K562 (cell line): ENCODE results near the gene HINT3. TPM values are rescaled to one million over a fixed set of nuclear protein-coding genes. Genes with fewer than 3 reads are reported as not detected.

Source experiments
- ATAC-seq: fragments of 200-7000 bp; cut with Tn5 transposase; 3 replicates; pipeline ENCODE4 v1.9.1; 2020; ENCODE audit warnings: moderate library complexity
- BruUV-seq: library from RNA; stranded (reverse); fragments of 400-500 nt; replicated peaks from 2 replicates; lab custom pipeline; 2021; lab: Mats Ljungman, UMichigan
- CTCF ChIA-PET: fragments of 300-600 bp; formaldehyde crosslinking; extraction: SDS; loops from one replicate; lab custom pipeline; 2021; ENCODE audit warnings: low intra/inter-chr PET ratio; lab: Yijun Ruan, JAX
- POLR2A ChIA-PET: fragments of 300-600, 350-650 bp; sonication (Branson Sonifier 250); formaldehyde crosslinking; extraction: SDS; loops from one replicate; lab custom pipeline; 2021; ENCODE audit warnings: antibody characterized with exemption, inconsistent platforms; lab: Yijun Ruan, JAX
- DNase-seq, 4 experiments: peaks; one replicate each; pipeline versions ENCODE4 v3.0.0 to v3.0.0-alpha.2; 2011 to 2018; ENCODE audit warnings: low spot score in 3 of 4, mixed read lengths in 3 of 4; ENCODE audit errors: extremely low read depth in 1 of 4
- FAIRE-seq: peaks from 2 replicates; lab custom pipeline; 2011; peaks lifted over from hg19 to GRCh38; lab: Jason Lieb, UNC
- H2AFZ ChIP-seq: 2 replicates; pipeline ENCODE4 v1.6.0; 2011; ENCODE audit warnings: low read depth, low read length, control low read depth, inconsistent platforms
- H3K27ac ChIP-seq: fragments of 200-600 bp; 3 replicates; pipeline ENCODE4 v1.8.0; 2011; ENCODE audit warnings: low read depth, mild to moderate bottlenecking, control low read depth, inconsistent platforms, low read length, moderate library complexity, mixed read lengths; ENCODE audit errors: extremely low read depth
- H3K27me3 ChIP-seq, 2 experiments: fragments of 300-600 bp in 1 of 2; 2 replicates in 1 of 2; 3 replicates in 1 of 2; pipeline versions ENCODE4 v1.6.0 to v1.8.0; 2011; ENCODE audit warnings: inconsistent platforms in 2 of 2, low read length in 2 of 2, mild to moderate bottlenecking in 1 of 2, mixed read lengths in 1 of 2, moderate library complexity in 1 of 2; ENCODE audit not compliant: control insufficient read depth in 2 of 2, insufficient read depth in 2 of 2
- H3K36me3 ChIP-seq: fragments of 300-600 bp; 3 replicates; pipeline ENCODE4 v1.8.0; 2011; ENCODE audit warnings: mild to moderate bottlenecking, low read length, inconsistent platforms; ENCODE audit not compliant: control insufficient read depth, insufficient read depth
- H3K4me1 ChIP-seq, 2 experiments: fragments of 200-600 bp in 1 of 2; replicated peaks in 1 of 2; 2 replicates in 1 of 2; 3 replicates in 1 of 2; pipeline versions ENCODE4 v1.5.1 to v1.8.0; 2011; ENCODE audit warnings: inconsistent platforms in 2 of 2, low read length in 2 of 2, mild to moderate bottlenecking in 1 of 2, mixed read lengths in 1 of 2, moderate library complexity in 1 of 2; ENCODE audit not compliant: control insufficient read depth in 2 of 2, insufficient read depth in 2 of 2
- H3K4me2 ChIP-seq: 2 replicates; pipeline ENCODE4 v1.6.1; 2011; ENCODE audit warnings: low read length, control low read depth, inconsistent platforms, mixed read lengths; ENCODE audit not compliant: insufficient read depth
- H3K4me3 ChIP-seq: fragments of 200-600 bp; sonication (generic), shearing (Covaris generic); 2 replicates; pipeline ENCODE4 v1.5.1; 2016; ENCODE audit warnings: control low read depth, inconsistent platforms
- H3K79me2 ChIP-seq: fragments of 200-600 bp; 3 replicates; pipeline ENCODE4 v1.8.0; 2011; ENCODE audit warnings: low read length, inconsistent platforms; ENCODE audit not compliant: control insufficient read depth, insufficient read depth
- H3K9ac ChIP-seq, 2 experiments: 2 replicates each; pipeline versions ENCODE4 v1.6.0 to v1.6.1; 2011; ENCODE audit warnings: low read depth in 2 of 2, low read length in 2 of 2, control low read depth in 1 of 2, inconsistent platforms in 1 of 2, mild to moderate bottlenecking in 1 of 2, mixed read lengths in 1 of 2; ENCODE audit not compliant: insufficient read depth in 1 of 2
- H3K9me1 ChIP-seq: one replicate; pipeline ENCODE4 v1.6.0; 2011; ENCODE audit warnings: inconsistent platforms, mild to moderate bottlenecking, low read length, moderate library complexity; ENCODE audit not compliant: control insufficient read depth, insufficient read depth
- H3K9me3 ChIP-seq: replicated peaks from 2 replicates; pipeline ENCODE4 v1.5.1; 2011; ENCODE audit warnings: low read depth, low read length, inconsistent platforms; ENCODE audit not compliant: control insufficient read depth, insufficient read depth
- H4K20me1 ChIP-seq: replicated peaks from 2 replicates; pipeline ENCODE4 v1.6.1; 2011; ENCODE audit warnings: low read length, inconsistent platforms, mixed read lengths; ENCODE audit not compliant: control insufficient read depth, insufficient read depth
- BHLHE40 ChIP-seq: IDR thresholded peaks from 2 replicates; pipeline ENCODE4 v1.6.1; 2011; ENCODE audit warnings: low read length, improper control_type of control experiment
- BRF1 ChIP-seq: IDR thresholded peaks from 3 replicates; pipeline ENCODE4 v1.6.1; 2011; ENCODE audit warnings: borderline replicate concordance, mild to moderate bottlenecking; ENCODE audit not compliant: insufficient read length; ENCODE audit errors: extremely low read depth
- CBX3 ChIP-seq, 2 experiments: IDR thresholded peaks; 1 replicate in 1 of 2; 2 replicates in 1 of 2; pipeline ENCODE4 v1.6.1; 2012; ENCODE audit warnings: inconsistent platforms in 2 of 2, low read length in 2 of 2, borderline replicate concordance in 1 of 2, control low read depth in 1 of 2
- CBX5 ChIP-seq: IDR thresholded peaks from 2 replicates; pipeline ENCODE4 v1.6.1; 2014; ENCODE audit warnings: low read depth, borderline replicate concordance
- CHCHD3 ChIP-seq: fragments of 250-450 bp; sonication (Bioruptor Pico); IDR thresholded peaks from 2 replicates; pipeline ENCODE4 v2.1.2; 2022; ENCODE audit warnings: mild to moderate bottlenecking
- ELF1 ChIP-seq: fragments of 200-800 bp; sonication (Bioruptor generic); IDR thresholded peaks from 2 replicates; pipeline ENCODE4 v1.6.1; 2016; ENCODE audit warnings: missing genetic modification characterization, missing compliant biosample characterization
- JUND ChIP-seq, 2 experiments: IDR thresholded peaks; 2 replicates in 1 of 2; 3 replicates in 1 of 2; pipeline ENCODE4 v1.6.1; 2011; ENCODE audit warnings: borderline replicate concordance in 2 of 2, low read depth in 2 of 2, low read length in 2 of 2, improper control_type of control experiment in 1 of 2, missing biosample characterization in 1 of 2, missing genetic modification characterization in 1 of 2, missing genetic modification reagents in 1 of 2
- MTA2 ChIP-seq: fragments of 450-650 bp; IDR thresholded peaks from 2 replicates; pipeline ENCODE4 v1.6.1; 2016; ENCODE audit warnings: low read depth
- NCOA2 ChIP-seq, 2 experiments: fragments of 450-650 bp; IDR thresholded peaks; 2 replicates each; pipeline ENCODE4 v1.6.1; 2018; ENCODE audit warnings: mild to moderate bottlenecking in 2 of 2, moderate library complexity in 1 of 2; ENCODE audit not compliant: partially characterized antibody in 2 of 2
- POLR3G ChIP-seq: IDR thresholded peaks from 2 replicates; pipeline ENCODE4 v1.6.1; 2011; ENCODE audit not compliant: insufficient read length, insufficient replicate concordance; ENCODE audit errors: extremely low read depth
- RBM14 ChIP-seq: fragments of 200-400 bp; formaldehyde crosslinking; IDR thresholded peaks from 2 replicates; pipeline ENCODE4 v1.6.1; 2018; ENCODE audit warnings: low read depth, mild to moderate bottlenecking, low read length, moderate library complexity, borderline replicate concordance; ENCODE audit not compliant: insufficient read depth
- SP1 ChIP-seq: sonication (generic); formaldehyde crosslinking; IDR thresholded peaks from 2 replicates; pipeline ENCODE4 v1.8.1; 2022; ENCODE audit warnings: mild to moderate bottlenecking, missing genetic modification reagents
- TAL1 ChIP-seq: fragments of 450-650 bp; IDR thresholded peaks from 2 replicates; pipeline ENCODE4 v1.6.1; 2016; ENCODE audit warnings: mild to moderate bottlenecking
- TCFL5 ChIP-seq: fragments of 250-450 bp; sonication (Bioruptor Pico); conservative IDR thresholded peaks from 2 replicates; pipeline ENCODE4 v1.6.1; 2021; ENCODE audit warnings: mild to moderate bottlenecking, moderate library complexity, matching md5 sums
- ZFP30 ChIP-seq: fragments of 250-450 bp; sonication (Bioruptor Pico); IDR thresholded peaks from 2 replicates; pipeline ENCODE4 v1.8.0; 2022; ENCODE audit warnings: moderate library complexity, mild to moderate bottlenecking, inconsistent platforms, borderline replicate concordance
- WGBS: fragments of 100-300 bp; shearing (Covaris generic); methylation state at CpG from one replicate; pipeline ENCODE4 v1.1.6; 2016; ENCODE audit warnings: low coverage, mixed read lengths; ENCODE audit not compliant: insufficient coverage; ENCODE audit errors: missing lambda C conversion rate; 5-methylcytosine and 5-hydroxymethylcytosine counted together
- in situ Hi-C: fragments of 300-500 bp; cut with MboI; formaldehyde crosslinking; loops from 4 replicates; pipeline ENCODE4 v1.15.0; 2018; ENCODE audit warnings: inconsistent platforms, mixed read lengths
- intact Hi-C: fragments of 100-400 bp; cut with micrococcal nuclease; formaldehyde crosslinking; loops from 2 replicates; pipeline ENCODE4 v1.14.2; 2022
- polyA plus RNA-seq, 8 experiments: library from polyadenylated mRNA; depleted of rRNA in 4 of 8; stranded (reverse) in 5 of 8; unstranded in 3 of 8; fragments of >200 nt; fragmentation: Nextera tagmentation in 2 of 8; fragmentation: Illumina TruSeq in 1 of 8; extraction: Ambion mirVana in 2 of 8; extraction: Trizol in 1 of 8; gene quantifications; 2 replicates each; pipeline versions ENCODE4 v1.2.1 to v1.2.3, GENCODE V29; 2011 to 2014; ENCODE audit warnings: inconsistent platforms in 1 of 8, missing spikeins in 1 of 8
- total RNA-seq, 7 experiments: library from RNA; depleted of rRNA in 6 of 7; stranded (reverse); fragments of >200 nt in 6 of 7; fragmentation: Illumina TruSeq in 2 of 7; extraction: Trizol in 2 of 7; gene quantifications; 2 replicates each; pipeline versions ENCODE4 v1.2.1 to v1.2.3, GENCODE V29; 2011 to 2021; ENCODE audit warnings: low replicate concordance in 1 of 7
- TF ChIP-seq, protein P1 (sequence below): sonication (generic); formaldehyde crosslinking; IDR thresholded peaks from 2 replicates; pipeline ENCODE4 v1.8.0; 2022; ENCODE audit warnings: mild to moderate bottlenecking, missing genetic modification reagents
- TF ChIP-seq, protein P2 (sequence below), 2 experiments: fragments of 150-350 bp in 1 of 2; IDR thresholded peaks; 2 replicates each; pipeline ENCODE4 v1.6.1; 2012 to 2016; ENCODE audit warnings: low read depth in 2 of 2, low read length in 2 of 2, mild to moderate bottlenecking in 1 of 2, moderate library complexity in 1 of 2

Gene HINT3
- total and polyA plus RNA-seq, 9 of the 15 experiments (the other 6 are each of a cell fraction or from before 2014, with no cell fraction given): 1.4 to 16.6 (median 10.8) TPM

DNA sequence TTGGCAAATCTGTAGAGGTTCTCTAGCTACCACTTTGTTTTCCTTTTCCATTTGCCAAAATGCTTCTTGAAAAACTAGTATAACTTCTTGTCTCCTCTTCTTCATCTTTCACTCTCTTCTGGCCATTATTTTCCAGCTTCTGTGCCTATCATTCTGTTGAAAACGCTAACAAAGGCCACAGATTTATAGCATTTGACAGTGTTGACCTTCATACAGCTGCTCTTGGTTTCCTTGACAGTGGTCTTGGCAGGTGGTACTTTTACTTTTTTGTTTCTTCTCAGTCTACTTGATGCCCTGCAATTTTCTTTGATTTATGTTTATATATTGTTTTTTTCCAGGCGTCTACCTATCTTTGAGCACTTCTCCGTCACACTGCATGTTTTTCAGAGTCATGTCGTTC is 53.5 kb downstream of the HINT3 start:
- ATAC-seq (no peak), DNase-seq (no peak), FAIRE-seq (no peak)
- Histone ChIP-seq H3K4me2 (no peak overlapping the region), H3K36me3 (peaks cover 88% of the 10 kb centered on the region), H3K27ac (no peak overlapping the region), H3K4me1 (no peaks in the 10 kb centered on the region), H3K9me1 (no peaks in the 10 kb centered on the region), H3K9me3 (no peaks in the 10 kb centered on the region), H2AFZ (no peak overlapping the region), H4K20me1 (no peaks in the 10 kb centered on the region), H3K4me3 (no peak overlapping the region), H3K27me3 (no peaks in the 10 kb centered on the region), H3K9ac (no peak overlapping the region), H3K79me2 (no peaks in the 10 kb centered on the region; the same call in 2 of the 3 replicates)
- ChIA-PET CTCF (no interaction called here), POLR2A (interaction anchor here (1.0 to 1.4 kb wide), 3 partner anchors 15 to 165 kb away, joined by 3 to 5 read pairs (median 5); no protein-coding TSS in a partner anchor)
- WGBS: 75% methylated on average over 4 of the region's 4 CpGs
- intact Hi-C loops (no loop called here), in situ Hi-C loops (no loop called here)
- TF ChIP-seq JUND (IDR thresholded peaks at IDR 0.05; ENCODE audit: borderline replicate concordance, low read depth, low read length) (no peak), JUND (tag; IDR thresholded peaks at IDR 0.05; ENCODE audit: borderline replicate concordance, low read depth, low read length) (no peak), SP1 (no peak), POLR3G (no peak), ELF1 (tag) (no peak), MTA2 (no peak), TAL1 (no peak), CBX5 (no peak), BRF1 (no peak), ZFP30 (CRISPR knock-in tag) (no peak), BHLHE40 (no peak), TCFL5 (CRISPR knock-in tag) (no peak), CHCHD3 (no peak), RBM14 (no peak), CBX3 (IDR thresholded peaks at IDR 0.05; ENCODE audit: borderline replicate concordance in 1 of 2, low read length in 2 of 2) (no peak), NCOA2 (IDR thresholded peaks at IDR 0.05; ENCODE audit: partially characterized antibody in 2 of 2) (no peak)
- TF ChIP-seq, protein P1, sequence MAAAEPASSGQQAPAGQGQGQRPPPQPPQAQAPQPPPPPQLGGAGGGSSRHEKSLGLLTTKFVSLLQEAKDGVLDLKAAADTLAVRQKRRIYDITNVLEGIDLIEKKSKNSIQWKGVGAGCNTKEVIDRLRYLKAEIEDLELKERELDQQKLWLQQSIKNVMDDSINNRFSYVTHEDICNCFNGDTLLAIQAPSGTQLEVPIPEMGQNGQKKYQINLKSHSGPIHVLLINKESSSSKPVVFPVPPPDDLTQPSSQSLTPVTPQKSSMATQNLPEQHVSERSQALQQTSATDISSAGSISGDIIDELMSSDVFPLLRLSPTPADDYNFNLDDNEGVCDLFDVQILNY (CRISPR knock-in tag): no peak
- TF ChIP-seq, protein P2, sequence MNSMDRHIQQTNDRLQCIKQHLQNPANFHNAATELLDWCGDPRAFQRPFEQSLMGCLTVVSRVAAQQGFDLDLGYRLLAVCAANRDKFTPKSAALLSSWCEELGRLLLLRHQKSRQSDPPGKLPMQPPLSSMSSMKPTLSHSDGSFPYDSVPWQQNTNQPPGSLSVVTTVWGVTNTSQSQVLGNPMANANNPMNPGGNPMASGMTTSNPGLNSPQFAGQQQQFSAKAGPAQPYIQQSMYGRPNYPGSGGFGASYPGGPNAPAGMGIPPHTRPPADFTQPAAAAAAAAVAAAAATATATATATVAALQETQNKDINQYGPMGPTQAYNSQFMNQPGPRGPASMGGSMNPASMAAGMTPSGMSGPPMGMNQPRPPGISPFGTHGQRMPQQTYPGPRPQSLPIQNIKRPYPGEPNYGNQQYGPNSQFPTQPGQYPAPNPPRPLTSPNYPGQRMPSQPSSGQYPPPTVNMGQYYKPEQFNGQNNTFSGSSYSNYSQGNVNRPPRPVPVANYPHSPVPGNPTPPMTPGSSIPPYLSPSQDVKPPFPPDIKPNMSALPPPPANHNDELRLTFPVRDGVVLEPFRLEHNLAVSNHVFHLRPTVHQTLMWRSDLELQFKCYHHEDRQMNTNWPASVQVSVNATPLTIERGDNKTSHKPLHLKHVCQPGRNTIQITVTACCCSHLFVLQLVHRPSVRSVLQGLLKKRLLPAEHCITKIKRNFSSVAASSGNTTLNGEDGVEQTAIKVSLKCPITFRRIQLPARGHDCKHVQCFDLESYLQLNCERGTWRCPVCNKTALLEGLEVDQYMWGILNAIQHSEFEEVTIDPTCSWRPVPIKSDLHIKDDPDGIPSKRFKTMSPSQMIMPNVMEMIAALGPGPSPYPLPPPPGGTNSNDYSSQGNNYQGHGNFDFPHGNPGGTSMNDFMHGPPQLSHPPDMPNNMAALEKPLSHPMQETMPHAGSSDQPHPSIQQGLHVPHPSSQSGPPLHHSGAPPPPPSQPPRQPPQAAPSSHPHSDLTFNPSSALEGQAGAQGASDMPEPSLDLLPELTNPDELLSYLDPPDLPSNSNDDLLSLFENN (IDR thresholded peaks at IDR 0.05; ENCODE audit: low read depth in 2 of 2, low read length in 2 of 2): no peak
- BruUV-seq: no TSS peak
